Trophoblast cell (in vitro differentiated cells and primary cell): ENCODE measurements around the gene KCNJ6.

Experiments
- DNase-seq, 2 donors: peaks; one replicate each; pipeline ENCODE4 v3.0.0-alpha.2; 2016
- H2AFZ ChIP-seq: 2 replicates; pipeline ENCODE4 v1.6.1; 2013; ENCODE audit warnings: low read length, moderate library complexity, mild to moderate bottlenecking; ENCODE audit not compliant: insufficient read depth, poor library complexity
- H2AK5ac ChIP-seq: 2 replicates; pipeline ENCODE4 v1.6.1; 2013; ENCODE audit warnings: mild to moderate bottlenecking, low read length
- H2BK120ac ChIP-seq: 2 replicates; pipeline ENCODE4 v1.6.1; 2013; ENCODE audit warnings: low read length, mild to moderate bottlenecking, moderate library complexity; ENCODE audit not compliant: insufficient read depth, poor library complexity
- H2BK12ac ChIP-seq: 2 replicates; pipeline ENCODE4 v1.6.1; 2013; ENCODE audit warnings: mild to moderate bottlenecking, low read length, moderate library complexity
- H2BK5ac ChIP-seq: 2 replicates; pipeline ENCODE4 v1.6.1; 2013; ENCODE audit warnings: low read length, low read depth, moderate library complexity, mild to moderate bottlenecking; ENCODE audit not compliant: poor library complexity
- H3K14ac ChIP-seq: 2 replicates; pipeline ENCODE4 v1.6.1; 2013; ENCODE audit warnings: mild to moderate bottlenecking, low read length
- H3K18ac ChIP-seq: 2 replicates; pipeline ENCODE4 v1.6.1; 2013; ENCODE audit warnings: mild to moderate bottlenecking, low read length
- H3K23ac ChIP-seq: 2 replicates; pipeline ENCODE4 v1.6.1; 2013; ENCODE audit warnings: low read length
- H3K27ac ChIP-seq: 2 replicates; pipeline ENCODE4 v1.5.1; 2013; ENCODE audit warnings: low read depth, mild to moderate bottlenecking, inconsistent platforms, low read length, moderate library complexity
- H3K27me3 ChIP-seq: 2 replicates; pipeline ENCODE4 v1.6.1; 2013; ENCODE audit warnings: inconsistent platforms, mild to moderate bottlenecking, low read length, moderate library complexity; ENCODE audit not compliant: insufficient read depth
- H3K36me3 ChIP-seq, 2 experiments: 1 replicate in 1 of 2; 2 replicates in 1 of 2; pipeline ENCODE4 v1.6.1; 2013; ENCODE audit warnings: low read length in 2 of 2, mild to moderate bottlenecking in 2 of 2, moderate library complexity in 1 of 2; ENCODE audit not compliant: insufficient read depth in 2 of 2, control insufficient read depth in 1 of 2
- H3K4ac ChIP-seq: 2 replicates; pipeline ENCODE4 v1.6.1; 2013; ENCODE audit warnings: low read depth, mild to moderate bottlenecking, low read length, moderate library complexity
- H3K4me1 ChIP-seq, 2 experiments: 1 replicate in 1 of 2; 2 replicates in 1 of 2; pipeline ENCODE4 v1.6.1; 2013; ENCODE audit warnings: low read length in 2 of 2, mild to moderate bottlenecking in 2 of 2, moderate library complexity in 1 of 2; ENCODE audit not compliant: insufficient read depth in 2 of 2, control insufficient read depth in 1 of 2
- H3K4me2 ChIP-seq: 2 replicates; pipeline ENCODE4 v1.6.1; 2013; ENCODE audit warnings: inconsistent platforms, mild to moderate bottlenecking, low read length, moderate library complexity
- H3K4me3 ChIP-seq: 2 replicates; pipeline ENCODE4 v1.5.1; 2013; ENCODE audit warnings: mild to moderate bottlenecking, low read depth, low read length, inconsistent platforms
- H3K79me1 ChIP-seq: one replicate; pipeline ENCODE4 v1.6.1; 2013; ENCODE audit warnings: low read length
- H3K79me2 ChIP-seq: 2 replicates; pipeline ENCODE4 v1.6.1; 2013; ENCODE audit warnings: low read length, mild to moderate bottlenecking; ENCODE audit not compliant: control insufficient read depth, insufficient read depth, poor library complexity
- H3K9ac ChIP-seq: 2 replicates; pipeline ENCODE4 v1.6.1; 2013; ENCODE audit warnings: mild to moderate bottlenecking, low read length
- H3K9me3 ChIP-seq: 2 replicates; pipeline ENCODE4 v1.6.1; 2013; ENCODE audit warnings: low read depth, mild to moderate bottlenecking, control low read depth, inconsistent platforms, low read length; ENCODE audit not compliant: insufficient read depth
- H4K12ac ChIP-seq: 2 replicates; pipeline ENCODE4 v1.6.1; 2013; ENCODE audit warnings: low read depth, mild to moderate bottlenecking, low read length, moderate library complexity
- H4K8ac ChIP-seq: 2 replicates; pipeline ENCODE4 v1.6.1; 2013; ENCODE audit warnings: low read depth, mild to moderate bottlenecking, low read length, moderate library complexity
- H4K91ac ChIP-seq: one replicate; pipeline ENCODE4 v1.6.1; 2013; ENCODE audit warnings: low read depth, mild to moderate bottlenecking, low read length, moderate library complexity
- WGBS: extraction: QIAGEN DNeasy Blood & Tissue Kit; methylation state at CpG from one replicate; pipeline ENCODE4 v1.1.7; 2013; ENCODE audit warnings: missing lambda C conversion rate; ENCODE audit not compliant: insufficient read length, insufficient coverage; ENCODE audit errors: extremely low coverage; 5-methylcytosine and 5-hydroxymethylcytosine counted together

KCNJ6 gene

DNA sequence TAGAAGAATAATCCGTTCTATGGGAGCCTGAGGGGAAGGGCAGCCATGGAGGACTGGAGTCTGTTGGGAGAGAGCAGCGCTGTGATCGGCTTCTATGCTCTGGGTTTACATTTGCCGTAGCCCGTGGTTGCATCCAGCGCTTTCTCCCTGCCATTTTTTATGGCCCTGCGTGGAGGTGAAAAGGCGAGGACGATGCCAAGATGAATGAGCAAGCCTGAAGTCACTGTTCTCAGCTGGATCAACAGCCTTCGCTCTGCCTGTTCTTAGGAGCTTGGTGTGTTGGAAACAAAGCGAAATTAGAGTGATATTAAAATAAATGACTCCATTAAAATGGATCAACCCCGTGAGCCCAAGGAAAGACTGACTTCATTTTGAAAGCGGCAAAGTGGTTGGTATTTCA is 120.2 kb downstream of the KCNJ6 start:
- Histone ChIP-seq H3K79me1 (no peaks in the 10 kb centered on the region), H3K23ac (no peak overlapping the region), H2BK5ac (no peak overlapping the region), H4K8ac (no peak overlapping the region), H3K4me1 (no peaks in the 10 kb centered on the region), H3K27me3 (no peaks in the 10 kb centered on the region), H3K4ac (no peak overlapping the region), H3K79me2 (no peaks in the 10 kb centered on the region), H4K12ac (no peak overlapping the region), H2AK5ac (no peak overlapping the region), H3K14ac (no peak overlapping the region), H3K9ac (no peak overlapping the region), H3K9me3 (no peaks in the 10 kb centered on the region), H3K36me3 (no peaks in the 10 kb centered on the region), H2BK120ac (no peak overlapping the region), H2BK12ac (no peak overlapping the region), H2AFZ (no peak overlapping the region), H4K91ac (no peak overlapping the region), H3K27ac (no peak overlapping the region), H3K4me3 (no peak overlapping the region), H3K18ac (no peak overlapping the region), H3K4me2 (no peak overlapping the region)
- no peak for DNase-seq
- WGBS, result no CpG with 5 or more reads among the region's 13 CpGs

DNA sequence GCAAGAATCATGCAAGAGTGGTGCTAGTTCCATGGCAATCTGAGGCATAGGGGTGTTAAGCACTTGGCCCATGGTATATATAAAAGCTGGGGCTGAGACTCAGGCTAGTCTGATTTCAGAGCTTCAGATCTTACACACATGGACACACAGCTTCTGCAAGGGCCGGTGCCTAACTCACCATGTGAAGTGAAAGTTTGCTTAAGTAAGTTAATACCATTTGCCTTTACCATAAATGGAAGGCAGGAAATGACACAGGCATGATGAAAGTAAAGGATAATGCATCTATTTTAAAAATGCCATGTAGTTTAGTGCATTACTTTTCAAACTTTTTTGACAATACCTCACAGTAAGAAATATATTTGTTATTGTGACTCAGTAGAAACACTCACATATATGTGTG is 122.6 kb downstream of the KCNJ6 start:
- DNase-seq, result no peak
- Histone ChIP-seq H3K79me1 (no peaks in the 10 kb centered on the region), H4K12ac (no peak overlapping the region), H3K27me3 (no peaks in the 10 kb centered on the region), H2AK5ac (no peak overlapping the region), H3K23ac (no peak overlapping the region), H3K18ac (no peak overlapping the region), H2AFZ (no peak overlapping the region), H3K4me1 (no peaks in the 10 kb centered on the region), H3K9me3 (no peaks in the 10 kb centered on the region), H3K79me2 (no peaks in the 10 kb centered on the region), H4K8ac (no peak overlapping the region), H2BK120ac (no peak overlapping the region), H4K91ac (no peak overlapping the region), H2BK5ac (no peak overlapping the region), H3K9ac (no peak overlapping the region), H3K4me3 (no peak overlapping the region), H3K27ac (no peak overlapping the region), H3K14ac (no peak overlapping the region), H3K36me3 (no peaks in the 10 kb centered on the region), H3K4ac (no peak overlapping the region), H2BK12ac (no peak overlapping the region), H3K4me2 (no peak overlapping the region)
- WGBS, result no CpG with 5 or more reads among the region's 1 CpG

DNA sequence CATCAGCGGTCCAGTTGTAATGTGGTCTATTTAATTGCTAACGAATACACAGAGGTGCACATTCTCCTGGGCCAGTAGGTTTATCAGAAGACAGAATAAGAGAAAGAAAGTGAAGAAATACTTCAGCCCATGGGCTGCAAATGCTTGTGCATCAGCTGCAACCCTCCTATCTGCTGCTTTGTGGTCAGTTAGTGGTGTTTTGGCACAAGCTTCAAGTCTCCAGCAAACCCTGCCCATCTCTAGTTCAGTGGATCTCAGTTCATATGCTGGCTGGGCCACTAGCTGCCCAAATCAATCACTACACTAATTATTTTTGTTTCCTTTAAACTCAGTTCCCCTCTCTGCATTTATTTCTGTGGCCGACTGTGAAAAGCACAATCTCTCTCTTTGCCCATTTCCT is 124.2 kb downstream of the KCNJ6 start:
- Histone ChIP-seq H2BK120ac (no peak overlapping the region), H3K4me3 (no peak overlapping the region), H3K9me3 (no peaks in the 10 kb centered on the region), H4K8ac (no peak overlapping the region), H2AFZ (no peak overlapping the region), H3K27me3 (no peaks in the 10 kb centered on the region), H2BK5ac (no peak overlapping the region), H3K4me2 (no peak overlapping the region), H3K79me2 (no peaks in the 10 kb centered on the region), H2AK5ac (no peak overlapping the region), H3K27ac (no peak overlapping the region), H2BK12ac (no peak overlapping the region), H3K18ac (no peak overlapping the region), H3K4me1 (no peaks in the 10 kb centered on the region), H3K4ac (no peak overlapping the region), H3K79me1 (no peaks in the 10 kb centered on the region), H3K23ac (no peak overlapping the region), H4K12ac (no peak overlapping the region), H3K9ac (no peak overlapping the region), H4K91ac (no peak overlapping the region), H3K14ac (no peak overlapping the region), H3K36me3 (no peaks in the 10 kb centered on the region)
- DNase-seq, result no peak
- no CpG with 5 or more reads among the region's 3 CpGs for WGBS

DNA sequence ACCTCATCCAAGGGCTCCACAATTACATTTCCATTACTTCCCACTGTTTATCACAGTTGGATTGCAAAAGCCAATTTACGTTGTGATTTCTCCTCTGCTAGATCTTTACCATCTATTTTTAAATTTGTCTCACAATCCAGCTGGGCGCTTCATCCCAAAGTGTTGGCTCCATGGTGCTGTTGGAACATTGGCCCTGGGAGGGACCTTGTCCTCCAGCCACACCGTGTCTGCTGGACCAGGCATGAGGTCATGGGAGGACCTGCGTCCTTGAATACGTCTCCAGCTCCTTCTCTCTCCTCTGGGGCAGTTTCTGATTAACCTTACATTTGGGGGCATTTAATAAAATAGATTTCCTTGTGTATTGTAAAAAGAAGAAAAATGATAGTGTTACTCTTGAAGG is 125.4 kb downstream of the KCNJ6 start:
- no peak overlapping the region for H2BK120ac ChIP-seq
- WGBS, result no CpG with 5 or more reads among the region's 5 CpGs

More for the DNA sequence above, 125.4 kb downstream of the KCNJ6 start:
- Histone ChIP-seq H3K4me3 (no peak overlapping the region), H3K27me3 (no peaks in the 10 kb centered on the region), H3K14ac (no peak overlapping the region), H3K27ac (no peak overlapping the region), H3K23ac (no peak overlapping the region), H3K9ac (no peak overlapping the region), H3K9me3 (no peaks in the 10 kb centered on the region), H4K8ac (no peak overlapping the region), H3K36me3 (no peaks in the 10 kb centered on the region), H3K18ac (no peak overlapping the region), H2BK12ac (no peak overlapping the region), H3K79me2 (no peaks in the 10 kb centered on the region), H3K4me1 (no peaks in the 10 kb centered on the region), H4K91ac (no peak overlapping the region), H4K12ac (no peak overlapping the region), H3K4me2 (no peak overlapping the region), H3K79me1 (no peaks in the 10 kb centered on the region), H2BK5ac (no peak overlapping the region), H3K4ac (no peak overlapping the region), H2AK5ac (no peak overlapping the region), H2AFZ (no peak overlapping the region)
- no peak for DNase-seq
